GM21717 (cell line): ENCODE measurements around the gene SMYD5.

Experiments used
- ATAC-seq: cut with Tn5 transposase; IDR thresholded peaks from one replicate; pipeline ENCODE4 v1.9.1; 2021; ENCODE audit warnings: mild to moderate bottlenecking, moderate library complexity; ENCODE audit not compliant: unreplicated experiment

Gene SMYD5

DNA sequence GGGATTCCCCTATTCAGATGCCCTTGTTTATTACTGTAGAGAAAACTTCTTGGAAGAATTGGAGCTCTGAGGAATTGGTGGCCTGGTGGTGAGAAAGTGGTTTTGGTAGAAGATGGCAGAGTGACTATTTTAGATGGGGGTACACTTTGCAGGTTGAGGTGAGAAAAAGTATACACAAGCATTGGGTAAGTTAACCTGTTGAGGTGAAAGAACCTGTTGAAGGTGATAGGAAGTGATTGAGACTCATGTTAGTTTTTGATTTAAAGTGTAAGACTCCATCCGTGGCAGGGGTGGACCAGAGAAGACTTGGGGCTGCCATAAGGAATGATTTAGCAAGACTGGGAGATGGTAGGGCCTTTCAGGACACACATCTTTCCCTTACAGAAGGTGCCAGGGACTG, 23.1 kb downstream of the SMYD5 start:
- ATAC-seq, result no peak

- no peak for ATAC-seq
These were observed 24.1 kb downstream of the SMYD5 start for GRCh38 chr2:73238149-73238548.

GRCh38 chr2:73238976-73239375, 24.9 kb downstream of the SMYD5 start:
- no peak for ATAC-seq

- no peak for ATAC-seq
These were observed 25.7 kb downstream of the SMYD5 start for GRCh38 chr2:73239776-73240175.

- ATAC-seq, result no peak
These were observed 30.0 kb downstream of the SMYD5 start for GRCh38 chr2:73243884-73244570.

GRCh38 chr2:73244580-73244979, 30.5 kb downstream of the SMYD5 start:
- no peak for ATAC-seq

- ATAC-seq, result no peak
These were observed 32.8 kb downstream of the SMYD5 start for GRCh38 chr2:73246850-73247249.

GRCh38 chr2:73249636-73250035, 35.6 kb downstream of the SMYD5 start:
- no peak for ATAC-seq

DNA sequence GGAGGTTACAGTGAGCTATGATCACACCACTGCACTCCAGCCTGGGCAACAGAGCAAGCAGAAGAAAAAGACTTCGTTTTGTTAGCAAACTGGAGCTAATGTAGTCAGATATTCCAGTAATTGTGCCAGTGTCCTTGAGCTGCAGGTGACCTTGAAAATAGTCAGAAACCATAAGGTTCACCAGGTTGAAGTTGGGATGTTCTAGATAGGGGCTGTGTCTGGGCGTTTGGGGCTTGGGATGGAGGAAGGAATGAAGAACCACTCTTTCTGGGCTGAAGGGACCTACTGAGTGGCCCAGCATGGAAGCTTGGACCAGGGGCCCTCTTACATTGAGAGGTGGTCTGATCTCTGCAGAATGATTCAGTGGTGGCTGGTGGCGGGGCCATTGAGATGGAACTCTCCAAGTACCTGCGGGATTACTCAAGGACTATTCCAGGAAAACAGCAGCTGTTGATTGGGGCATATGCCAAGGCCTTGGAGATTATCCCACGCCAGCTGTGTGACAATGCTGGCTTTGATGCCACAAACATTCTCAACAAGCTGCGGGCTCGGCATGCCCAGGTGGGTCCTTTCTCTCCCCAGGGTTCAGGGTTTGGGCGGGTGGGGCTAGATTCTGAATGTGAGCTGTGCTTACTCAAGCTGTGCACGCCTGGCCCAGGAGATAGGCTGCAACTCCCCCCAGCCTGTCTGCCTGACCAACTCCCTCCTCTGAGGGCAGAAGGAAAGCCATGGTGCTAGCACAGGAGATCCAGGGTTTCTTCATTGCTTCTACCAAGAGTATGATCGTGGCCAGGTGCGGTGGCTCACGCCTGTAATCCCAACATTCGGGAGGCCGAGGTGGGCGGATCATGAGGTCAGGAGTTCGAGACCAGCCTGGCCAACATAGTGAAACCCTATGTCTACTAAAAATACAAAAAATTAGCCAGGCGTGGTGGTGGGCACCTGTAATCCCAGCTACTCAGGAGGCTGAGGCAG, 37.1 kb downstream of the SMYD5 start:
- ATAC-seq, result no peak

DNA sequence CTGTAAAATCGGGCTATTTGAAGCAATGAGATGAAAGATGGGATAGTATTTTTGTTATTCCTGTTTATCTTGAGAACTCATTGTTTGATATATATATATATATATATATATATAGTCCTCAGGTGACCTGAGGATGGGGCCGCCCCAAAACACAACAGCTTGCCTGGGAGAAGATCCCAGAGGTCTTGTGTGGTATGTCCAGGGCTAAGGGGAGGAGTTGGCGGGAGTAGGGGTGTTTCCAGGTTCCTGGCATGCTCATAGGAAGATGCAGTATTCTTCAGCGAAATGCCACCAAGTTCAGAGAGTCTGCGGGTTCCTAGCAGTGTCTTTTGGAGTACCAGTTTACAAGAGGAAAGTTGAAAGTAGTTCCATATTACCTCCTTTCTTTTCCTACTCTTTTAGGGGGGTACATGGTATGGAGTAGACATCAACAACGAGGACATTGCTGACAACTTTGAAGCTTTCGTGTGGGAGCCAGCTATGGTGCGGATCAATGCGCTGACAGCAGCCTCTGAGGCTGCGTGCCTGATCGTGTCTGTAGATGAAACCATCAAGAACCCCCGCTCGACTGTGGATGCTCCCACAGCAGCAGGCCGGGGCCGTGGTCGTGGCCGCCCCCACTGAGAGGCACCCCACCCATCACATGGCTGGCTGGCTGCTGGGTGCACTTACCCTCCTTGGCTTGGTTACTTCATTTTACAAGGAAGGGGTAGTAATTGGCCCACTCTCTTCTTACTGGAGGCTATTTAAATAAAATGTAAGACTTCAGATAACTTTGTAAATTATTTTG, 38.4 kb downstream of the SMYD5 start:
- no peak for ATAC-seq

DNA sequence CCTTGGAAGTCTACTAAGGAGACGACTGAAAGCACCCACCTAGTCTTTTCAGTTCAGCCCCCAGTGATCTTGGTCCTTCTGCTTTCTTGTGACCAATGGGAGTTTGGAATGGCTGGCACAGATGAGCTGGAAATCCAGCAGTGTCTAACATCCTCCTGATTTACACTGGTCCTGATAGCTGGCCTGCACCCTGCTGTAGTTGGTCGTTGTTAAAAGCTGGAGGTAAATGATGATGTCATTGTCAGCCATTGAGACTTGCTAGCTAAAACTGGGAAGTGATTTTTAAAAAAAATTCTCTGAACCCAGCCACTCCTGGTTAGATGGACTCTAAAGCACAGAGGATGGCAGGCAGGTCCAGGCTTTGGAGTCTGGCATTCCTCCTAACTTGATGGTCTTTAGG, 39.4 kb downstream of the SMYD5 start:
- ATAC-seq, result no peak

DNA sequence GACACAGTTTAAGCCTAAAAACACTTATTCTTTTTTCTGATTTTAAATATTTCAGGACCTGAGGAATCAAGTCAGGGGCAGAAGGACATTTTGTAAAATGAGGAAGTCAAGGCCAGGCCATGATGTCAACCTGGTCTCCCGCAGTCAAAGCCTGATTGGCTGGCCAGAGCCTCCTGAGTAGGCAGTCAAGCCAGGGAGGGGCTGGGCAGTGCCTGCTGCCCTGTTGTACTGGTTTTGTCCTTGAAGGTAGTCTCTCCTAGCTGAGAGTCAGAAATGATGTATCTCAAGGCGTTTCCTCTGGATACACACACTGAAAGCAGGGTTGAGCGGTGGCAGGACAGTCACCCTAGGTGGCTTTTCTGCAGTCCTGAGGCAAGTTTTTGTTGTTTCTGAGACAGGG, 39.9 kb downstream of the SMYD5 start:
- ATAC-seq, result no peak

DNA sequence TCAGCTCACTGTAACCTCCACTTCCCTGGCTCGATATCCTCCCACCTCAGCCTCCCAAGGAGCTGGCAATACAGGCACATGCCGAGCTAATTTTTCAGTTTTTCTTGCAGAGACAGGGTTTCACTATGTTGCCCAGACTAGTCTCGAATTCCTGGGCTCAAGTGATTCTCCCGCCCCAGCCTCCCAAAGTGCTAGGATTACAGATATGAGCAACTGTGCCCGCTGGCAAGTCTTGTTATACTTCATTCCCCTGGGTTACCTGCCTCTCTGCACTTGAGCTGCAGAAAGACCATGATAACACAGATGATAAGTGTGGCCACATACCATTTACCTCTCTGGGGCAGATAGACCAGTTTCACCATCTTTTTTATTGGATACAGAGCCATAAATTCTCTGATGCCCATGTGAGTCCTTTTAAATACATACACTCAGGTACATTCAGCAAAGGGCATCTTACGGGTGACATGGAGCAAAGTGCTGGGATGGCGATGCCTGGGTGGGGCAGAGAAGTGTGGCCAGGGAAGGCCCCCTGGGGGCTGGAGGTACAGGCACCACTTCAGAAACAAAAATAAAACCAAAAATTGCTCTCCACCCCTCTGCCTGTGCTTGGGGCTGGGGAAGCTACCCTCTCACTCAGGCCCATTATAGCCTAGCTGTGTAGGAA, 40.4 kb downstream of the SMYD5 start:
- ATAC-seq, result no peak

DNA sequence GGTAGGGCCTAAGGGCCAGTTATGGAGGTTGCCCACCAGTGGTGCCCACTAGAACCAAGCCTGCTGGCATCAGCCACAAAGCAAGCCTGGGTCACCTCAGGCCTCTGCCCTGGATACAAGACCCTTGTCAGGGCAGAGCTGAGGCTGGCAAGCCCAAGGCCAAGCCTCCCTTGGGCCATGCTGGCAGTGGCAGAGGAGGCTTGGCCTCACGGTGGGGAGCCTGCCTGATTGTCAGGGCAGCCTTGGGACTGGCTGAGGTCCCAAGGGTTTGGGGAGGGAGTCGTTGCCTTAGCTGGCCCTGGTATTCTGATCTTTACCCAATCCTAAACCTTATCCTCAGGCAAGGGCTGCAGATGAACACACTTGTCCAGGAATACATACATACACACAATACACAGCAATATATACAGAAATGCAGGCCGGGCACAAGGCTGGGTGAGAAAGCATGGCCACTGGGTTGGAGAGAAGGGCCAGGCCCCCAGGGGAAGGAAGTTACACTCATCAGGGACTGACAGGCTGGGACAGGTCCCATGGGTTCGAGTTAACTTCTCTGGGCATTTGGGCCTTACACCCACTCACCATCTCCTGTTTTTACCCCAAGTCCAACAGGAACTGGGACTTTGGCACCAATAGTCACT, 41.1 kb downstream of the SMYD5 start:
- no peak for ATAC-seq

DNA sequence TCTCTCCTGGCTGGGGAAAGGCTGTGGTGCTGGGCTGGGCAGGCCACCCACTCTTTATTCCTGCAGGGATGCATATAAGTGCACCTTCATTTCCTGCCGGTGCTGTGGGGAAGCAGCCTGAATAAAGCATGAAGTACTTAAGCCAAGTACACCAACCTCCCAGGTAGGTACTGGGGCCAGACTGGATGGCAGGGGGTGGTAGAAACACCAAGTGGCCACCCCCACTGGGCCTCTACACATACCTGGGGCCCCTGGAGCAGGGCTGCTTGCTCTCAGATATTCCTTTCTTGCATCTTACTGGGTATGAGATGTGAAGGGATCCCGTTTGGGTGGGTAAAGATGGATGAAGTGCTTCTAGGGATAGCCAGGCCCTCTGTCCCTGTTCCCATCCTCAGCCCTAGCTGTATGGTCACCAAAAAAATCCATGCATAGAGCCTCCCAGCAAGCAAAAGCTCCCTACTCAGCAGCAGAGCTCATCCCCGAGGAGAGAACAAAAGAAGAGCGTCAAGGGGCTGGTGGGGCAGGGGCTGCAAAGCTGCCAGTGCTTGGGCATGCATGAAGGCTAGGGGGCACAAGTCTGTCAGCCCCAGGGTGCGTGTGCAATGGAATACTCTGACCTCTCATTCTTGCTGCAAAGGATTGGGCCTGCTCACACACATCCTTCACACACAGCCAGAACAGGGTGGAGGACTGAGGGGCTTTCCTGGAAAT, 42.0 kb downstream of the SMYD5 start:
- no peak for ATAC-seq

DNA sequence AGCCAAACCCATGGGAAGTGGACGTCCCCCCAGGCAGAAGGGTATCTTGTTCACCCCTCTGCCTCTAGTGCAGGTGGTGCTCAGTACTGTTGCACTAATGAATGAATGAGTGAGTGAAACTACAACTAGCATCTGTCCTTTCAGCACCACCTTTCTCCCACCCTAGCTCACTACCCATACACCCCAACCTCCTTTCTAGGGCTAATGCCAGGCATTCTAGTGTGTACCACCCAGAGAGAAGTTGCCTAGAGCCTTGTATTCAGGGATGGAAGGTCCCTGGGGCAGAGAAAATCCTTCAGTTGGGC, 42.5 kb downstream of the SMYD5 start:
- ATAC-seq, result no peak

GRCh38 chr2:73257021-73257420, 43.0 kb downstream of the SMYD5 start:
- no peak for ATAC-seq

- ATAC-seq, result no peak
These were observed 43.5 kb downstream of the SMYD5 start for GRCh38 chr2:73257425-73258125.

DNA sequence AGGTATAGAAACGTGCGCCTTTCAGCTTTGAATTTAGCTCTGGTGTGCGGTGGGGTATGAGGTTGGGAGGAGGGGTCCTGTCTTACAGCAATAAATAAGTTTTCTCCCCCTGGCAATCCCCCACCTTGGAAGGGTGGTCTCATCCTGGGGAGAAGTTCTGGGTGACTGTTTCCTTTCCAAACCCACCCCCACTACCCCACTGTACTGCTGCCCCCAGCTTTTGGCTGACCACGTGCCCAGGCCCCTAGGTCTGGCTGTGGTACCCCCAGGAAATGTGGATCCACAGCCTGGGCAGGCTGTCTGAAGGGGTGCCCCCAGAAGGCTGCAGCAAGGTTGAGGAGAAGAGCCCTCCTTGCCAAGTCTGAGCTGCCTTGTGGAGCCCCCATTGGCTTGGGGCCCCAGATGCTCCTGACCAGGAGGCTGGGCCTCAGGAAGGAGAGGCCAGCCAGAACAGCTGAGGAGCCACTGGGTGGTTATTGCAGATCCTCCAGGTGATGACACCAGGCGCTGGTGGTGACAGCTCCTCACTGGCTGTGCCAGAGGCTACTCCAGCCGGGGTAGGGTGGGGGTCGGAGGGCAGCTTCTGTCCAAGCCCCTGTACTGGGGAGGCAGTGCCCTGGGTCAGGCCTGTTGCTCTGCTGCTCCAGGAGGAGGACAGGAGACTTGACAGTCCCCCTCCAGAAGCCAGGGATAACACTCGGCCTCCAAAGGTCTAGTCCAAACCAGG, 44.3 kb downstream of the SMYD5 start:
- no peak for ATAC-seq
